Activated CD8-positive, alpha-beta memory T cell treated with anti-CD3 and anti-CD28 coated beads for 24 hours (primary cell): ENCODE results near the gene NABP2.
A peak's percentile ranks its signal among the peaks of the same experiment; 100 is the strongest.
"Not testable (repeated sequence)": the region's sequence is repeated elsewhere in the genome, so short reads cannot be mapped to it uniquely, and the experiment has no call there.

Experiments
- DNase-seq: peaks from one replicate; pipeline ENCODE4 v3.0.0-alpha.2; 2020

NABP2 gene

DNA sequence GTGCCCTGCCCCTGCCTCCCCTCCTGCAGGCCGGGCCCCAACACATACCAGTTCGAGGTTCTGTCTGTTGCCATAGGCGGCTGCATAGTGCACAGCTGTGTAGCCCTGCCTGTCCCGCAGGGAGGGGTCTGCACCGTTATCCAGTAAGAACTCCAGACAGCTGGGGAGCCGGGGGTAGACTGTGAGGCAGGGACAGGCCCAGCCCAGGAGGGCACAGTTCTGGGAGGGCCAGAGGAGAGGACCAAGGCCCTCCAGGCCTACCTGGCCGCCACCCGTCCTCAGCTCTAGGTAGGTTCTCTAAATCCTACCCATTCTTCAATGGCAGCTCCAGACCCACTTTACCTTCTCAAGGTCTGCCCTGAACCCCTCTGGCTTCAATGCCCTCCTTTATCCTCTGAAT lies 24.6 kb downstream of the NABP2 start:
- no peak for DNase-seq

GRCh38 chr12:56252649-56253048 lies 28.5 kb downstream of the NABP2 start:
- DNase-seq: no peak

- DNase-seq: no peak
Measured at GRCh38 chr12:56253091-56253490, 28.9 kb downstream of the NABP2 start.

DNA sequence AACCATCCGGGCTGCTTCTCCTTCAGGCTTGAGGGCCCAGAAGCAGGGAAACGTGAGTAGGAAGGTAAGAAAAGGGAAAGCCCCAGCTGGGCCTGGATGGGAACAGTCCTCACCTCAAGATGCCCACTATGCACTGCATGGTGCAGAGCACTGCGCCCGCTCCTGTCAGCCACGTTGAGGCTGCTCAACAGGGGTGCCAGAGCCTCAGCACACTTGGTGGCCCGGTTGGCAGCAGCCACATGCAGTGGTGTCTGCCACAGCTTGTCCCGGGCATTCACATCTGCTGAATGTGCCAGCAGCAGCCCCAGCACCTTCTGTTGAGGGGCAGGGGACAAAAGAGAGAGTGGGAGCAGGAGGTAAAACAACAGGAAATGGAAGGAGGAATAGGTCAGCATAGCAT lies 31.5 kb downstream of the NABP2 start:
- no peak for DNase-seq

GRCh38 chr12:56256326-56256960 lies 32.3 kb downstream of the NABP2 start:
- DNase-seq: no peak

- DNase-seq: no peak
Measured at GRCh38 chr12:56257071-56257470, 32.9 kb downstream of the NABP2 start.

DNA sequence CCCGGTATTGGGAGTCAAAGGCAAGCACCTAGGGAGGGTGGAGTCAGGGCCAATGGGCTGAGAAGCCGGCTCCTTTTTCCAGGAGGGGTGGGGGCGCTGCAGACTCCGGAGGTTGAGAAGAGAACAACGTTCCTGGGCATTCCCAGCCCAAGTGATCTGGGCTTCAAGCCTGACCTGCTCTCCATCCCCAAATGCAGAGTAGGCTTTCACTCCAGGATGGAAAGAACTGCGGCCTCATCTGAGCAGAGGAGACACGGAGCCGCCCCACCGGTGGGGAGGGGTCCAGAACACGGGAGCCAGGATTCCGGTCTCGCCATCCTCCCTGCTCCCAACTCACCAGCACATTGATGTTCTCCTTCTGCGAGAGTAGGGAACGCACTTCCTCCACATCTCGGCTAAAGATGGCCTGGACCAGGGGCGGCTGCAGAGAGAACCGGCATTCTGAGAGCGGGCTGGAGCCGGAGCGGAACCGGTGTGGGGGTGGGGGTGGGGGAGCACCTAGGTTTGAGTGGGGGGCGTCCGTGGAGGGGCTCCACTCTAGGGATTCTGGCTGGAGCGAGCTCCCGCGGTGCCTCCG lies 33.4 kb downstream of the NABP2 start:
- no peak for DNase-seq

- DNase-seq: peak; percentile 92
Measured at GRCh38 chr12:56258068-56258819, 34.1 kb downstream of the NABP2 start, which contains the start of gene ANKRD52. Gene ANKRD52 (minus strand): TSS chr12:56258384. CDS start chr12:56258269, 115 bp downstream.

- no peak for DNase-seq
Measured at GRCh38 chr12:56258820-56259183, 34.7 kb downstream of the NABP2 start.

DNA sequence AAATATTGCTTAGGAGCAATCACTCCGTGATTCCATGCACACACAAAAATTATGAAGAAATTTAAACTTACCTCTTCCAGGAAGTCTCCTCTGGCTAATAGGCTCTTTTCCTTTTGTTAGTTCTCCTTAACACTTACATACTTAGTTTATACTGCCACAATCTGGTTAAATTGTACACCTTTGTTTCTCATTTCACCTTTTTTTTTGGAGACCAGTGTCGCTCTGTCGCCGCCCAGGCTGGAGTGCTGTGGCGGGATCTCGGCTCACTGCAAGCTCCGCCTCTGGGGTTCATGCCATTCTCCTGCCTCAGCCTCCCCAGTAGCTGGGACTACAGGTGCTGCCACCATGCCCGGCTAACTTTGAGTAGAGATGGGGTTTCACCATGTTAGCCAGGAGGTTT lies 36.2 kb downstream of the NABP2 start:
- DNase-seq: no peak

DNA sequence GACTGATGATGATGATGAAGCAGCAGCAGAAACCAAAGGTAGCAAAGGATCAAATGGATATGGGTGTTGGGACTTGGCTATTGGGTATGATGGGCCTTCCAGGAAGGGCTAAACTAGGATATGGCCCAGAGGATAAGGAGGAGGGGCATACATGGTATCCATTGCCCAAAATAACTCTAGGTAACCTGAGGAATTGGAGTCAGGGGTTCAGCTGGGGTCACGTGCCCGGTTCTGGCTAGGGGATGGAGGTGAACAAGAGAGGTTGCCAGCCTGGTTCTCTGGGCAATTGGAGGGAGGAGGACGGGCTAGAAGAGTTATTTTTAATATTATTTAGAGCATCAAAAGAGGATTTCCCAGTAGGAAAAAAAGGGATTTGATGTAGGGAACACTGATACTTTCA lies 36.8 kb downstream of the NABP2 start:
- no peak for DNase-seq

DNA sequence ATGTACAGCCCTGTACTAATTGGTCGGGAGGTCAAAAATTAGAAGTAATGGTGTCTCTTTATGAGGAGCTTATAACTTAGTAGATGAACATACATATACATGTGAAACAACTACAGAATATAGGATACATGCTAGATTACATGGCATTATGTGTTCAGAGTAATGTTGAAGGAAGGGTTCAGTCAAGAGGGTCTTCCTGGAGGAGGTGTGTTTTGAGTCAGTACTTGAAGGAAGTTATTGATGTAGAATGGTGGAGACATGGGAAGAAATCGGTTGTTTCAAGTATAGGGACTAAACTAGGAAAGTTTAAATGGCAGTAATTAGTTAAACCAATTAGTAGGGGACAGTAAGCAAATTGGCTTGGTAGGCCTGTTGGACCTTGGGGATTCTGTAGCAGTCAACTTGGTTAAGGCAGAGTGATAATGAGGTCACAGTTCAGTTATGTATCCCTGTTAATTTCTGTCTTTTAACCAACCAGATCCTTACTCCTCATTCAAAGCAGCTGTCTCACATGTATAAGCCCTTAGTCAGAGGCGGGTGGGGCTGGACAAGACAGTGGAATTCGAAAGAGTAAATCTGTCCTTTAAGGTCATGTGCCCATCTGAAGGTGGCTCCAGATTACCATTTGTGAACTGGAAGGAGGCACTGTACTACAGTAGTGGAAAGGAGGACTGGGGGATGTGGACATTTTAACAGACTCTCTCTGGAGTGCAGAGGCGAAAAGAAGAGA lies 37.5 kb downstream of the NABP2 start:
- DNase-seq: no peak

GRCh38 chr12:56262955-56263354 lies 38.8 kb downstream of the NABP2 start:
- DNase-seq: not testable (repeated sequence)

- DNase-seq: not testable (repeated sequence)
Measured at GRCh38 chr12:56266068-56266692, 42.0 kb downstream of the NABP2 start.

GRCh38 chr12:56266693-56267442 lies 42.7 kb downstream of the NABP2 start, which contains the start of gene COQ10A:
Gene COQ10A (plus strand): TSS chr12:56266942. CDS start chr12:56267119, 177 bp downstream.
- peak; percentile 93 for DNase-seq

GRCh38 chr12:56267443-56268071 lies 43.4 kb downstream of the NABP2 start:
- no peak for DNase-seq

DNA sequence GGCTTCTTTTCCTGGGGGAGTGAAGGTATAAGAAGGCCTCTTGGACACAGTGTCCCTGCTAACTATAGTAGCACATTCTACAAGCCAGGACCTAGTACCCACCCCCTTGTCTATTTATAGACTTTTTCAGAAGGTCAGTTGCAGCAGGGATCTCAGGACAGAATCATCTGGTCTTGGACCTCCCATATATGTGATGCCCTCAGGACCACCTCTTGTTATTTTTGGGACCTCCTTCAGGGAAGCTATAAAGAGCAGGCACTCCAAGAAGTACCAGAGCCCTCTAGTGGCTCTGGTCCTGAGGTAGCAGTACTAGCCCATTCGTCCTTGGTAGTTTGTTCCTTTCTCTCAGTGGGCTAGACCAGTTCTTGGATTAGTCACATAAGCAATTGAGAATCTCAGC lies 46.9 kb downstream of the NABP2 start:
- DNase-seq: no peak

- not testable (repeated sequence) for DNase-seq
Measured at GRCh38 chr12:56272468-56272867, 48.3 kb downstream of the NABP2 start.

DNA sequence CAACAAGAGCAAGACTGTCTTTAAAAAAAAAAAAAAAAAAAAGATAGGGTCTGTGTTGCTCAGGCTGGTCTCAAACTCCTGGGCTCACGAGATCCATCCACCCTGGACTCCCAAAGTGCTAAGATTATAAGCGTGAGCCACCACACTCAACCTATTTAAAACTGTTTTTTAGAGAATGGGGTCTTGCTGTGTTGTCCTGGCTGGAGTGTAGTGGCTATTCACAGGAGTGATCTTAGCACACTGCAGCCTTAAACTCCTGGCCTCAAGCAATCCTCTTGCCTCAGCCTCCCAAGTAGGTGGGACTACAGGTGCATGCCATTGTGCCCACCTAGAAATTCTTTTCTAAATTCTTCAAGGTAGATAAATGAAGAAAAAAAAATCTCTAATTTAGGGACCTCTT lies 50.2 kb downstream of the NABP2 start:
- no peak for DNase-seq

DNA sequence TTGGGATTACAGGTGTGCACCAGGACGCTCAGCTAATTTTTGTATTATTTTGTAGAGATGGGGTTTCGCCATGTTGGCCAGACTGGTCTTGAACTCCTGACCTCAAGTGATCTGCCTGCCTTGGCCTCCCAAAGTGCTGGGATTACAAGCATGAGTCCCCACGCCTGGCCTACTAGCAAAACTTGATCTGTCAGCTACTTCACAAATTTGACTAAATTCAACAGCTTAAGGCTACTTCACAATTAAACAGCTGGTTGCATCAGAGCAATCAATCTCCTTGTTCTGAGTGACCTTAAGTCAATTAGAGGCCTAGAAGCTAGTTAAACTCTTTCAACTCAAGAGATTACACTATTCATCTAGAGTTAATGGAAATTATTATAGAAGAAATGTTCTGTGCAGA lies 54.8 kb downstream of the NABP2 start:
- no peak for DNase-seq
